Spleen (tissue), 7 donors: ENCODE measurements around the gene ZNF618.

Experiments used
- POLR2A ChIP-seq, 3 donors: fragments of 450-650 bp; IDR thresholded peaks; one replicate each; pipeline ENCODE4 v1.5.1; 2017; ENCODE audit warnings: antibody characterized with exemption in 3 of 3, mild to moderate bottlenecking in 1 of 3
- TF ChIP-seq, protein P1 (sequence below), 11 experiments: fragments of 200-600 bp in 7 of 11; fragments of 450-650 bp in 4 of 11; sonication (generic) in 4 of 11; IDR thresholded peaks in 8 of 11; conservative IDR thresholded peaks in 3 of 11; 1 replicate in 7 of 11; 2 replicates in 4 of 11; pipeline versions ENCODE4 v1.4.0 to v1.8.0; 2016 to 2021; ENCODE audit warnings: antibody characterized with exemption in 11 of 11, inconsistent platforms in 4 of 11, mild to moderate bottlenecking in 1 of 11
- donor health status: DM: no; HTN: no; CAD: no; lungs with moderate emphysema.
- donor health status: DM: no; HTN: no; CAD: no.
- donor health status: DM: no; HTN: no; CAD: no.

DNA sequence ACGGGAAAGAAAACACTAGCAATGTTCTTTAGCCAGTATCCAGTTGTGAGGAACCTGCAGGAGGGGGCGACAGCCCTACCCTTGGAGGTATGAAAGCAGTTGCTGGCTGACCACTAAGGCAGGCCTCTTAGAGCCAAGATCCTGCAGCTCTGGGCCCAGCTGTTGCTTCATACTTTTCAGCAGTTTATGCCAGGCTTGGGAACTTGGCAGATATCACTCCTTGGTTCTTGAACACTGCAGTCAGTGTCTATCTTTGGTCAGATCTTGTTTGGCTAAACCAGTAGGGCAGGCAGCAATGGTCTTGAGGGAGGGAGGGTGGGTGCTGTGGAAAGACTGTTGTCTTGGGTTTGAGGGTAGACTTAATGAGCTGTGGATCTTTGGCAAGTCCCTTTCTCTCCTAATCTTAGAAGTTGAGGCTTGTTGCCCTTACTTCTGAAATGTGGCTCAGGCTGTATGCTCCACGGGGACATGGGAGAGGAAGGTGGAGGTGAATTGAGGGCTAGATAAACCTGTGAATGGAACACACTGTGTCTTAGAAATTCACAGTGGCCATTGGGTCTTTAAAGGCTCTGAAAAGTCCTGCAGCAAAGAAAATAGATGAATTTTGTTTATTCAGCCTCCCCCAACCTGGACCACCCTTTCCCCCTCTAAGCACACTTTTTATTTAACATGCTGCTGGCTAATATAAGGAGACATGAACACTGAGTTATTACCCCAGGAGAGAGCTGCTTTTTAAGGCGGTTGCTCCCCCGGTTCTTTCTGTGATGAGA, 37.5 kb downstream of the ZNF618 start:
- no peak for TF ChIP-seq POLR2A (IDR thresholded peaks at IDR 0.05)
- TF ChIP-seq, protein P1, sequence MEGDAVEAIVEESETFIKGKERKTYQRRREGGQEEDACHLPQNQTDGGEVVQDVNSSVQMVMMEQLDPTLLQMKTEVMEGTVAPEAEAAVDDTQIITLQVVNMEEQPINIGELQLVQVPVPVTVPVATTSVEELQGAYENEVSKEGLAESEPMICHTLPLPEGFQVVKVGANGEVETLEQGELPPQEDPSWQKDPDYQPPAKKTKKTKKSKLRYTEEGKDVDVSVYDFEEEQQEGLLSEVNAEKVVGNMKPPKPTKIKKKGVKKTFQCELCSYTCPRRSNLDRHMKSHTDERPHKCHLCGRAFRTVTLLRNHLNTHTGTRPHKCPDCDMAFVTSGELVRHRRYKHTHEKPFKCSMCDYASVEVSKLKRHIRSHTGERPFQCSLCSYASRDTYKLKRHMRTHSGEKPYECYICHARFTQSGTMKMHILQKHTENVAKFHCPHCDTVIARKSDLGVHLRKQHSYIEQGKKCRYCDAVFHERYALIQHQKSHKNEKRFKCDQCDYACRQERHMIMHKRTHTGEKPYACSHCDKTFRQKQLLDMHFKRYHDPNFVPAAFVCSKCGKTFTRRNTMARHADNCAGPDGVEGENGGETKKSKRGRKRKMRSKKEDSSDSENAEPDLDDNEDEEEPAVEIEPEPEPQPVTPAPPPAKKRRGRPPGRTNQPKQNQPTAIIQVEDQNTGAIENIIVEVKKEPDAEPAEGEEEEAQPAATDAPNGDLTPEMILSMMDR (IDR thresholded peaks at IDR 0.05 in 8 of 11, conservative IDR thresholded peaks at IDR 0.05 in 3 of 11): no peak
